Activated CD4-positive, alpha-beta T cell treated with anti-CD3 and anti-CD28 coated beads for 36 hours (primary cell): ENCODE results near the gene DCTN5. TPM values are rescaled to one million over a fixed set of nuclear protein-coding genes. Genes with fewer than 3 reads are reported as not detected.

Source experiments
- ATAC-seq: fragments of 200-7000 bp; cut with Tn5 transposase; one replicate; pipeline ENCODE4 v1.10.0; 2021; ENCODE audit warnings: mild to moderate bottlenecking, moderate library complexity
- CTCF ChIA-PET: fragments of 350-600 bp; sonication (Branson Sonifier 250); formaldehyde crosslinking; loops from one replicate; lab custom pipeline; 2021; ENCODE audit warnings: antibody characterized with exemption; lab: Charles Lee
- POLR2A ChIA-PET: fragments of 350-600 bp; sonication (Branson Sonifier 250); formaldehyde crosslinking; loops from one replicate; lab custom pipeline; 2021; ENCODE audit warnings: antibody characterized with exemption, inconsistent platforms; lab: Charles Lee
- DNase-seq: peaks from one replicate; pipeline ENCODE4 v3.0.0-alpha.2; 2020
- H3K27ac Mint-ChIP-seq: one replicate; pipeline ENCODE4 v1.8.0; 2021; ENCODE audit warnings: mixed read lengths
- H3K27me3 Mint-ChIP-seq: one replicate; pipeline ENCODE4 v1.8.0; 2021; ENCODE audit warnings: mixed read lengths
- H3K36me3 Mint-ChIP-seq: one replicate; pipeline ENCODE4 v1.8.0; 2021; ENCODE audit warnings: low read depth, mixed read lengths
- H3K4me1 Mint-ChIP-seq: one replicate; pipeline ENCODE4 v1.8.0; 2021; ENCODE audit warnings: mixed read lengths
- H3K4me3 Mint-ChIP-seq: one replicate; pipeline ENCODE4 v1.8.0; 2021; ENCODE audit warnings: mild to moderate bottlenecking, moderate library complexity, mixed read lengths
- H3K9me3 Mint-ChIP-seq: one replicate; pipeline ENCODE4 v1.8.0; 2021; ENCODE audit warnings: low read depth, mixed read lengths
- intact Hi-C, 2 experiments: fragments of 100-400 bp; cut with DNase I in 1 of 2; cut with micrococcal nuclease in 1 of 2; formaldehyde crosslinking; loops; one replicate each; pipeline versions ENCODE4 v1.14.2 to v1.15.1; 2022 to 2024; cut with DNase I, micrococcal nuclease
- total RNA-seq, 2 experiments: library from RNA; stranded (reverse); gene quantifications; one replicate each; pipeline ENCODE4 v1.2.3, GENCODE V29; 2021

The DCTN5 gene
- total RNA-seq, 2 experiments from 2014 or later = 47.1 to 55.8 TPM

- Mint-ChIP-seq H3K27ac (peak overlapping the region; percentile 60), H3K27me3 (no peaks in the 10 kb centered on the region), H3K4me3 (peak overlapping the region; percentile 95), H3K36me3 (peaks cover 44% of the 10 kb centered on the region), H3K4me1 (peaks cover 16% of the 10 kb centered on the region), H3K9me3 (no peaks in the 10 kb centered on the region)
- ATAC-seq (peak; percentile 28), DNase-seq (peak; percentile 51)
- intact Hi-C loops = loop anchor here (2.0 to 10.0 kb wide), 3 partner anchors 39 to 985 kb away; partner anchors contain the start of genes DCTN5 (in 1 of the 2) and PALB2 (in 1 of the 2)
- CTCF ChIA-PET = interaction anchor here (0.7 to 1.2 kb wide), 5 partner anchors 11 to 357 kb away, joined by 3 to 5 read pairs (median 3); no protein-coding TSS in a partner anchor
- POLR2A ChIA-PET = interaction anchor here (0.5 to 1.8 kb wide), 4 partner anchors 11 to 120 kb away, joined by 3 to 7 read pairs (median 4); partner anchors contain the start of genes DCTN5 and PALB2
Observed at GRCh38 chr16:23679274-23679985, 38.2 kb downstream of the DCTN5 start.

- Mint-ChIP-seq H3K9me3 (no peaks in the 10 kb centered on the region), H3K4me1 (peaks cover 16% of the 10 kb centered on the region), H3K27me3 (no peaks in the 10 kb centered on the region), H3K36me3 (peaks cover 44% of the 10 kb centered on the region), H3K27ac (peak overlapping the region; percentile 29), H3K4me3 (peak overlapping the region; percentile 95)
- ATAC-seq (no peak), DNase-seq (no peak)
- intact Hi-C loops = loop anchor here (2.0 to 10.0 kb wide), 3 partner anchors 39 to 985 kb away; partner anchors contain the start of genes DCTN5 (in 1 of the 2) and PALB2 (in 1 of the 2)
- ChIA-PET POLR2A (interaction anchor here (0.5 to 1.3 kb wide), 2 partner anchors 10 to 119 kb away, joined by 3 to 4 read pairs; no protein-coding TSS in a partner anchor), CTCF (interaction anchor here (0.7 to 1.2 kb wide), 3 partner anchors 12 to 357 kb away, joined by 3 to 5 read pairs (median 3); no protein-coding TSS in a partner anchor)
Observed at GRCh38 chr16:23679986-23680336, 38.7 kb downstream of the DCTN5 start.

- POLR2A ChIA-PET = interaction anchor here (0.8 kb wide), 1 partner anchor 830 kb away, joined by 7 read pairs; no protein-coding TSS in a partner anchor
- no peak overlapping the region for H3K27ac Mint-ChIP-seq
Observed at GRCh38 chr16:23682181-23682580, 40.9 kb downstream of the DCTN5 start.

GRCh38 chr16:23683487-23683886, 42.2 kb downstream of the DCTN5 start:
- H3K27ac Mint-ChIP-seq = no peak overlapping the region
- intact Hi-C loops = no loop called here
- H3K4me3 Mint-ChIP-seq = no peak overlapping the region
- no peaks in the 10 kb centered on the region for H3K27me3 Mint-ChIP-seq
- peaks cover 64% of the 10 kb centered on the region for H3K36me3 Mint-ChIP-seq
- H3K4me1 Mint-ChIP-seq = peaks cover 11% of the 10 kb centered on the region
- POLR2A ChIA-PET = interaction anchor here (0.8 kb wide), 1 partner anchor 8 kb away, joined by 3 read pairs; no protein-coding TSS in a partner anchor
- H3K9me3 Mint-ChIP-seq = no peaks in the 10 kb centered on the region
- CTCF ChIA-PET = no interaction called here
- ATAC-seq (no peak), DNase-seq (no peak)

More at GRCh38 chr16:23682181-23682580, 40.9 kb downstream of the DCTN5 start:
- H3K4me1 Mint-ChIP-seq = peaks cover 16% of the 10 kb centered on the region
- H3K9me3 Mint-ChIP-seq = no peaks in the 10 kb centered on the region
- peaks cover 52% of the 10 kb centered on the region for H3K36me3 Mint-ChIP-seq
- ATAC-seq (no peak), DNase-seq (no peak)
- H3K27me3 Mint-ChIP-seq = no peaks in the 10 kb centered on the region
- CTCF ChIA-PET = no interaction called here
- no peak overlapping the region for H3K4me3 Mint-ChIP-seq
- intact Hi-C loops = no loop called here

GRCh38 chr16:23687034-23687808, 46.0 kb downstream of the DCTN5 start:
- Mint-ChIP-seq H3K27me3 (no peaks in the 10 kb centered on the region), H3K4me3 (no peak overlapping the region), H3K4me1 (no peaks in the 10 kb centered on the region), H3K9me3 (no peaks in the 10 kb centered on the region), H3K27ac (no peak overlapping the region), H3K36me3 (peaks cover 56% of the 10 kb centered on the region)
- POLR2A ChIA-PET = no interaction called here
- CTCF ChIA-PET = no interaction called here
- intact Hi-C loops = no loop called here
- no peak for ATAC-seq
- DNase-seq = no peak

- no peaks in the 10 kb centered on the region for H3K27me3 Mint-ChIP-seq
- POLR2A ChIA-PET = interaction anchor here (1.4 kb wide), 1 partner anchor 10 kb away, joined by 4 read pairs; no protein-coding TSS in a partner anchor
- H3K4me1 Mint-ChIP-seq = peaks cover 3% of the 10 kb centered on the region
- intact Hi-C loops = no loop called here
- H3K4me3 Mint-ChIP-seq = no peak overlapping the region
- H3K9me3 Mint-ChIP-seq = no peaks in the 10 kb centered on the region
- peaks cover 40% of the 10 kb centered on the region for H3K36me3 Mint-ChIP-seq
- ATAC-seq (no peak), DNase-seq (no peak)
- CTCF ChIA-PET = no interaction called here
- no peak overlapping the region for H3K27ac Mint-ChIP-seq
Observed at GRCh38 chr16:23689442-23690187, 48.3 kb downstream of the DCTN5 start.

GRCh38 chr16:23690771-23691482, 49.7 kb downstream of the DCTN5 start:
- no peak overlapping the region for H3K4me3 Mint-ChIP-seq
- no peaks in the 10 kb centered on the region for H3K9me3 Mint-ChIP-seq
- ChIA-PET POLR2A (interaction anchor here (1.0 to 1.4 kb wide), 3 partner anchors 7 to 13 kb away, joined by 3 to 4 read pairs (median 3); partner anchors contain the start of gene PLK1), CTCF (interaction anchor here (1.2 kb wide), 1 partner anchor 12 kb away, joined by 3 read pairs; the partner anchor contains the start of gene PLK1)
- intact Hi-C loops = no loop called here
- no peak overlapping the region for H3K27ac Mint-ChIP-seq
- peaks cover 32% of the 10 kb centered on the region for H3K36me3 Mint-ChIP-seq
- ATAC-seq = no peak
- peaks cover 7% of the 10 kb centered on the region for H3K4me1 Mint-ChIP-seq
- DNase-seq = no peak
- no peaks in the 10 kb centered on the region for H3K27me3 Mint-ChIP-seq

GRCh38 chr16:23691483-23692189, 50.4 kb downstream of the DCTN5 start:
- Mint-ChIP-seq H3K27me3 (no peaks in the 10 kb centered on the region), H3K36me3 (peaks cover 32% of the 10 kb centered on the region), H3K4me3 (no peak overlapping the region), H3K4me1 (peaks cover 7% of the 10 kb centered on the region), H3K27ac (no peak overlapping the region), H3K9me3 (no peaks in the 10 kb centered on the region)
- ATAC-seq (no peak), DNase-seq (no peak)
- CTCF ChIA-PET = interaction anchor here (0.5 to 1.2 kb wide), 2 partner anchors 12 kb away, joined by 3 read pairs; partner anchors contain the start of gene PLK1
- POLR2A ChIA-PET = interaction anchor here (1.0 kb wide), 2 partner anchors 8 to 13 kb away, joined by 3 read pairs; partner anchors contain the start of gene PLK1
- intact Hi-C loops = no loop called here

GRCh38 chr16:23692190-23692837, 51.0 kb downstream of the DCTN5 start:
- Mint-ChIP-seq H3K4me3 (no peak overlapping the region), H3K4me1 (peaks cover 7% of the 10 kb centered on the region), H3K9me3 (no peaks in the 10 kb centered on the region), H3K27ac (no peak overlapping the region), H3K27me3 (no peaks in the 10 kb centered on the region), H3K36me3 (peaks cover 28% of the 10 kb centered on the region)
- ChIA-PET CTCF (interaction anchor here (0.5 to 1.1 kb wide), 2 partner anchors 9 to 12 kb away, joined by 3 read pairs; no protein-coding TSS in a partner anchor), POLR2A (interaction anchor here (1.0 kb wide), 1 partner anchor 14 kb away, joined by 3 read pairs; the partner anchor contains the start of gene PLK1)
- ATAC-seq (no peak), DNase-seq (no peak)
- intact Hi-C loops = no loop called here
